WTC11 (cell line): ENCODE measurements around the gene PTBP2. TPM values are rescaled to one million over a fixed set of nuclear protein-coding genes. Genes with fewer than 3 reads are reported as not detected.
A peak's percentile ranks its signal among the peaks of the same experiment; 100 is the strongest.

Experiments
- ATAC-seq: fragments of 200-7000 bp; cut with Tn5 transposase; 2 replicates; pipeline ENCODE4 v1.10.0; 2021; ENCODE audit warnings: mild to moderate bottlenecking, moderate library complexity
- CTCF ChIA-PET: fragments of 300-600 bp; sonication (Branson Sonifier 250); formaldehyde crosslinking; loops from one replicate; lab custom pipeline; 2021; ENCODE audit warnings: antibody characterized with exemption; lab: Charles Lee
- POLR2A ChIA-PET: fragments of 350-600 bp; sonication (Branson Sonifier 250); formaldehyde crosslinking; loops from one replicate; lab custom pipeline; 2021; ENCODE audit warnings: antibody characterized with exemption; lab: Charles Lee
- DNase-seq: peaks from one replicate; pipeline ENCODE4 v3.0.0; 2021; ENCODE audit warnings: low spot score
- H3K27ac Mint-ChIP-seq: 2 replicates; pipeline ENCODE4 v1.8.0; 2021; ENCODE audit warnings: mixed read lengths
- H3K27me3 Mint-ChIP-seq: 2 replicates; pipeline ENCODE4 v1.8.0; 2021; ENCODE audit warnings: low read depth, mild to moderate bottlenecking, moderate library complexity, mixed read lengths
- H3K36me3 Mint-ChIP-seq: 2 replicates; pipeline ENCODE4 v1.8.0; 2021; ENCODE audit warnings: mixed read lengths
- H3K4me1 Mint-ChIP-seq: 2 replicates; pipeline ENCODE4 v1.8.0; 2022; ENCODE audit warnings: mixed read lengths
- H3K4me3 Mint-ChIP-seq: 2 replicates; pipeline ENCODE4 v1.8.0; 2021; ENCODE audit warnings: mild to moderate bottlenecking, moderate library complexity, mixed read lengths
- H3K9me3 Mint-ChIP-seq: 2 replicates; pipeline ENCODE4 v1.8.0; 2021; ENCODE audit warnings: mixed read lengths
- AR ChIP-seq: fragments of 250-450 bp; sonication (Bioruptor Pico); IDR thresholded peaks from 2 replicates; pipeline ENCODE4 v1.9.0; 2021; ENCODE audit warnings: mild to moderate bottlenecking
- ATF1 ChIP-seq: sonication (generic); formaldehyde crosslinking; IDR thresholded peaks from 2 replicates; pipeline ENCODE4 v1.8.1; 2023; ENCODE audit warnings: mild to moderate bottlenecking, moderate library complexity, missing genetic modification reagents
- ATF2 ChIP-seq: sonication (generic); formaldehyde crosslinking; IDR thresholded peaks from 2 replicates; pipeline ENCODE4 v1.8.1; 2022; ENCODE audit warnings: low read depth, missing genetic modification reagents, borderline replicate concordance
- MLX ChIP-seq: sonication (generic); formaldehyde crosslinking; IDR thresholded peaks from 2 replicates; pipeline ENCODE4 v1.8.1; 2023; ENCODE audit warnings: mild to moderate bottlenecking, missing genetic modification reagents, moderate library complexity
- STAT6 ChIP-seq: sonication (generic); formaldehyde crosslinking; conservative IDR thresholded peaks from 2 replicates; pipeline ENCODE4 v1.8.1; 2023; ENCODE audit warnings: mild to moderate bottlenecking, low read depth, missing genetic modification reagents, moderate library complexity
- USF1 ChIP-seq: sonication (generic); formaldehyde crosslinking; IDR thresholded peaks from 2 replicates; pipeline ENCODE4 v1.8.0; 2022; ENCODE audit warnings: mild to moderate bottlenecking, missing genetic modification reagents
- ZNF396 ChIP-seq: fragments of 250-450 bp; sonication (Bioruptor Pico); IDR thresholded peaks from 2 replicates; pipeline ENCODE4 v1.8.0; 2021; ENCODE audit warnings: mild to moderate bottlenecking, moderate library complexity, borderline replicate concordance
- ZNF423 ChIP-seq: fragments of 250-450 bp; sonication (Bioruptor Pico); IDR thresholded peaks from 2 replicates; pipeline ENCODE4 v2.1.2; 2022; ENCODE audit warnings: mild to moderate bottlenecking, moderate library complexity
- total RNA-seq: library from RNA; stranded (reverse); gene quantifications from 3 replicates; pipeline ENCODE4 v1.2.3, GENCODE V29; 2021
- TF ChIP-seq, protein P1 (sequence below): fragments of 250-450 bp; sonication (Bioruptor Pico); IDR thresholded peaks from 2 replicates; pipeline ENCODE4 v1.8.0; 2021; ENCODE audit warnings: mild to moderate bottlenecking
- TF ChIP-seq, protein P2 (sequence below): sonication (generic); formaldehyde crosslinking; IDR thresholded peaks from 2 replicates; pipeline ENCODE4 v1.8.0; 2023; ENCODE audit warnings: missing genetic modification reagents, mild to moderate bottlenecking, borderline replicate concordance

PTBP2 gene
- total RNA-seq, 1 experiment from 2014 or later, result 50.0 TPM

GRCh38 chr1:96684744-96685143, 36.8 kb upstream of the PTBP2 start (continued):
- TF ChIP-seq, protein P1, sequence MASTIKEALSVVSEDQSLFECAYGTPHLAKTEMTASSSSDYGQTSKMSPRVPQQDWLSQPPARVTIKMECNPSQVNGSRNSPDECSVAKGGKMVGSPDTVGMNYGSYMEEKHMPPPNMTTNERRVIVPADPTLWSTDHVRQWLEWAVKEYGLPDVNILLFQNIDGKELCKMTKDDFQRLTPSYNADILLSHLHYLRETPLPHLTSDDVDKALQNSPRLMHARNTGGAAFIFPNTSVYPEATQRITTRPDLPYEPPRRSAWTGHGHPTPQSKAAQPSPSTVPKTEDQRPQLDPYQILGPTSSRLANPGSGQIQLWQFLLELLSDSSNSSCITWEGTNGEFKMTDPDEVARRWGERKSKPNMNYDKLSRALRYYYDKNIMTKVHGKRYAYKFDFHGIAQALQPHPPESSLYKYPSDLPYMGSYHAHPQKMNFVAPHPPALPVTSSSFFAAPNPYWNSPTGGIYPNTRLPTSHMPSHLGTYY, result no peak
- TF ChIP-seq, protein P2, sequence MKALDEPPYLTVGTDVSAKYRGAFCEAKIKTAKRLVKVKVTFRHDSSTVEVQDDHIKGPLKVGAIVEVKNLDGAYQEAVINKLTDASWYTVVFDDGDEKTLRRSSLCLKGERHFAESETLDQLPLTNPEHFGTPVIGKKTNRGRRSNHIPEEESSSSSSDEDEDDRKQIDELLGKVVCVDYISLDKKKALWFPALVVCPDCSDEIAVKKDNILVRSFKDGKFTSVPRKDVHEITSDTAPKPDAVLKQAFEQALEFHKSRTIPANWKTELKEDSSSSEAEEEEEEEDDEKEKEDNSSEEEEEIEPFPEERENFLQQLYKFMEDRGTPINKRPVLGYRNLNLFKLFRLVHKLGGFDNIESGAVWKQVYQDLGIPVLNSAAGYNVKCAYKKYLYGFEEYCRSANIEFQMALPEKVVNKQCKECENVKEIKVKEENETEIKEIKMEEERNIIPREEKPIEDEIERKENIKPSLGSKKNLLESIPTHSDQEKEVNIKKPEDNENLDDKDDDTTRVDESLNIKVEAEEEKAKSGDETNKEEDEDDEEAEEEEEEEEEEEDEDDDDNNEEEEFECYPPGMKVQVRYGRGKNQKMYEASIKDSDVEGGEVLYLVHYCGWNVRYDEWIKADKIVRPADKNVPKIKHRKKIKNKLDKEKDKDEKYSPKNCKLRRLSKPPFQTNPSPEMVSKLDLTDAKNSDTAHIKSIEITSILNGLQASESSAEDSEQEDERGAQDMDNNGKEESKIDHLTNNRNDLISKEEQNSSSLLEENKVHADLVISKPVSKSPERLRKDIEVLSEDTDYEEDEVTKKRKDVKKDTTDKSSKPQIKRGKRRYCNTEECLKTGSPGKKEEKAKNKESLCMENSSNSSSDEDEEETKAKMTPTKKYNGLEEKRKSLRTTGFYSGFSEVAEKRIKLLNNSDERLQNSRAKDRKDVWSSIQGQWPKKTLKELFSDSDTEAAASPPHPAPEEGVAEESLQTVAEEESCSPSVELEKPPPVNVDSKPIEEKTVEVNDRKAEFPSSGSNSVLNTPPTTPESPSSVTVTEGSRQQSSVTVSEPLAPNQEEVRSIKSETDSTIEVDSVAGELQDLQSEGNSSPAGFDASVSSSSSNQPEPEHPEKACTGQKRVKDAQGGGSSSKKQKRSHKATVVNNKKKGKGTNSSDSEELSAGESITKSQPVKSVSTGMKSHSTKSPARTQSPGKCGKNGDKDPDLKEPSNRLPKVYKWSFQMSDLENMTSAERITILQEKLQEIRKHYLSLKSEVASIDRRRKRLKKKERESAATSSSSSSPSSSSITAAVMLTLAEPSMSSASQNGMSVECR (CRISPR knock-in tag), result no peak
- TF ChIP-seq ATF1 (CRISPR knock-in tag), result no peak
- TF ChIP-seq AR, result no peak
- TF ChIP-seq STAT6 (CRISPR knock-in tag), result no peak

- Mint-ChIP-seq H3K4me1 (peaks cover 3% of the 10 kb centered on the region; the same call in 1 of the 2 replicates), H3K27ac (no peak overlapping the region), H3K36me3 (peaks cover 4% of the 10 kb centered on the region; the same call in 1 of the 2 replicates), H3K4me3 (no peak overlapping the region), H3K27me3 (no peaks in the 10 kb centered on the region), H3K9me3 (peaks cover 6% of the 10 kb centered on the region)
- no peak for DNase-seq
- POLR2A ChIA-PET, result no interaction called here
- peak; percentile 90 for ATAC-seq
- CTCF ChIA-PET, result interaction anchor here (0.6 to 1.5 kb wide), 4 partner anchors 93 to 453 kb away, joined by 3 to 8 read pairs (median 6); no protein-coding TSS in a partner anchor
- TF ChIP-seq ATF2 (CRISPR knock-in tag), result no peak
- no peak for TF ChIP-seq ZNF423 (CRISPR knock-in tag)
- TF ChIP-seq USF1 (CRISPR knock-in tag), result no peak
- TF ChIP-seq, protein P1, result no peak
- TF ChIP-seq ZNF396 (CRISPR knock-in tag), result no peak
- no peak for TF ChIP-seq MLX (CRISPR knock-in tag)
Measured at GRCh38 chr1:96688767-96689166, 32.8 kb upstream of the PTBP2 start.
